GM12865 (cell line): ENCODE results near the gene LENEP.

Source experiments
- DNase-seq: peaks from one replicate; pipeline ENCODE4 v3.0.0; 2010; ENCODE audit warnings: low read depth
- H3K4me3 ChIP-seq: 2 replicates; pipeline ENCODE4 v1.5.1; 2011; ENCODE audit warnings: mild to moderate bottlenecking, low read depth, low read length, control low read depth
- TF ChIP-seq, protein P1 (sequence below): IDR thresholded peaks from 2 replicates; pipeline ENCODE4 v1.5.1; 2011; ENCODE audit warnings: low read length, control low read depth, low read depth, inconsistent platforms; ENCODE audit not compliant: insufficient read depth; ENCODE audit errors: missing control alignments

The LENEP gene

GRCh38 chr1:155005076-155006011 is 12.0 kb downstream of the LENEP start:
- H3K4me3 ChIP-seq: peak overlapping the region; percentile 72
- DNase-seq: peak; percentile 41
- TF ChIP-seq, protein P1, sequence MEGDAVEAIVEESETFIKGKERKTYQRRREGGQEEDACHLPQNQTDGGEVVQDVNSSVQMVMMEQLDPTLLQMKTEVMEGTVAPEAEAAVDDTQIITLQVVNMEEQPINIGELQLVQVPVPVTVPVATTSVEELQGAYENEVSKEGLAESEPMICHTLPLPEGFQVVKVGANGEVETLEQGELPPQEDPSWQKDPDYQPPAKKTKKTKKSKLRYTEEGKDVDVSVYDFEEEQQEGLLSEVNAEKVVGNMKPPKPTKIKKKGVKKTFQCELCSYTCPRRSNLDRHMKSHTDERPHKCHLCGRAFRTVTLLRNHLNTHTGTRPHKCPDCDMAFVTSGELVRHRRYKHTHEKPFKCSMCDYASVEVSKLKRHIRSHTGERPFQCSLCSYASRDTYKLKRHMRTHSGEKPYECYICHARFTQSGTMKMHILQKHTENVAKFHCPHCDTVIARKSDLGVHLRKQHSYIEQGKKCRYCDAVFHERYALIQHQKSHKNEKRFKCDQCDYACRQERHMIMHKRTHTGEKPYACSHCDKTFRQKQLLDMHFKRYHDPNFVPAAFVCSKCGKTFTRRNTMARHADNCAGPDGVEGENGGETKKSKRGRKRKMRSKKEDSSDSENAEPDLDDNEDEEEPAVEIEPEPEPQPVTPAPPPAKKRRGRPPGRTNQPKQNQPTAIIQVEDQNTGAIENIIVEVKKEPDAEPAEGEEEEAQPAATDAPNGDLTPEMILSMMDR: no peak

DNA sequence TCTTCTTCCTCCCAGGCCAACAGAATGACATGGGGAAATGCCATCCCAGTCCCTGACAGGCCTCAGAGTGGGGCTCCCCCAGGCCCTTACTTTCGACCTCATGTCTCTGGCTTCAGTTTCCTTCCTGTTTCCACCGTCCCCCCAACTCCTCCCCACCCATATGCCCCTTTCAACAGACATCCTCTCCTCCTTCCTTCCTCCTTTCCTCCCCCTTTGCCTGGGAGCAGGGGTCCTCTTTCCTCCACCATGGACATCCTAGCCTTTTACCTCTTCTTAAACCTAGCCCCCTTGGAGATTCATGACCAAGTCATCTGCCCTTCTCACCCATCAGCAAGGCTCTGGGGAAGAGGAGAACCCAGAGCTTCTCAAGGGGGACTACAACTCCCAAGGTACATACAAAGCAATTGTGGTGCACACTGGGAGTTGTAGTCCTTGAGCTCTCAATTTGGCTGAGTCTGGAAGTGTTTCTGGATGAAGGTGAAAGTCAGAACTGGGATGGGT is 13.3 kb downstream of the LENEP start:
- no peak overlapping the region for H3K4me3 ChIP-seq
- DNase-seq: peak; percentile 62
- TF ChIP-seq, protein P1: no peak

DNA sequence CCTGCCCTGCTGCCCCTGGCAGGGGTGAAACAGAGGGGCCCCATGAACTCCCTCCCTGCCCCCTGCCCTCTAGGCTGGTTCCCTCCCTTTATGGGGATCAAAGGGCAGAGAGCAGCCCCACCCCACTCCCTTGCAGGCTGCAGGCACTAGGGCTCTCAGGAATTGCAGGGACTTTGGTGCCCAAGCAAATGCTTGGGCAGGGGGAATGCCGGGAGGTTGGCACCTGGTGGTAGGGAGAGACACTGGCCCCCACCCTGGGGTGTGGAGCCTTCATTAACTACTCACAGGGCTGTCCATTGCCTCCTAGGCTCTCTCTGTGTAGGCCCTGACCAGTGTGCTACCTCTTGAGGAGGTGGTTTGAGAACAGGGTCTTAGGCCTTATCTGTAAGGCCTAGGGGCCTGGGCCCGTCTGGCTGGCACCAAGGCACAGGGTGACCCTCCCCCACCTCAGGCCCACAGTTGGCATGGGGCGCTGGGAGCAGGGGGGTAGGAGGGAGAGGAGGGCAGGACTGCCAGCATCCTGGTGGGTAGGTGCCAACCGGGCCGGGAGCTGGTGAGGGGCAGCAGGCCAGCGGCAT is 14.0 kb downstream of the LENEP start:
- TF ChIP-seq, protein P1: no peak
- DNase-seq: no peak
- no peak overlapping the region for H3K4me3 ChIP-seq

- H3K4me3 ChIP-seq: no peak overlapping the region
- TF ChIP-seq, protein P1: no peak
- DNase-seq: no peak
Observed at GRCh38 chr1:155008015-155008941, 14.9 kb downstream of the LENEP start.

GRCh38 chr1:155009221-155009711 is 15.9 kb downstream of the LENEP start:
- TF ChIP-seq, protein P1: no peak
- DNase-seq: no peak
- no peak overlapping the region for H3K4me3 ChIP-seq

DNA sequence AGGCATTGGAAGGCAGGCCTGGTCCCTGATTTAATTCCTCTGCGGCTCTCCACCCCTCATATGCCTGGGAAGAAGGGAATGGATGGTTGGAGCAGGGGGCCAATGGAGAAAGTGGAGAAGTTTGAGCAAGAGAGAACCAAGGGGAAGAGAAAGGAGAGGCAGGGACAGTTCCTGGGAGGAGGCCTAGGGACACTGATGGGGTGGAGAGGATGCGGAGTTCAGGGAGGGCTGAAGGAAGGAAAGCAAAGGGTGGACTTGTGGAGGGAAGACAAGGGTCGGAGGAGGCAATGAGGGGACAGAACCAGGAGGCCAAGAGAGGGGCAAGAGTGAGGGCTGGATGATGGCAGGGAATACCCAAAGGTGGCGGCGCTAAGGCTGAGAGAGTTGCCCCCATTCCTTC is 16.4 kb downstream of the LENEP start:
- H3K4me3 ChIP-seq: no peak overlapping the region
- TF ChIP-seq, protein P1: no peak
- no peak for DNase-seq
